Stimulated activated CD8-positive, alpha-beta memory T cell treated with anti-CD3 and anti-CD28 coated beads, Interleukin-7, amount 100 ng/mL, for 48 hours (primary cell): ENCODE data around the gene ATP11A.

ENCODE experiments used
- DNase-seq, 2 donors: peaks; one replicate each; pipeline ENCODE4 v3.0.0-alpha.2; 2020; ENCODE audit warnings: low read depth in 1 of 2; ENCODE audit errors: extremely low read depth in 1 of 2

ATP11A gene

GRCh38 chr13:112771877-112772538 is 82.2 kb downstream of the ATP11A start:
- DNase-seq = no peak

- DNase-seq = no peak
Measured at GRCh38 chr13:112772539-112772909, 82.7 kb downstream of the ATP11A start.

DNA sequence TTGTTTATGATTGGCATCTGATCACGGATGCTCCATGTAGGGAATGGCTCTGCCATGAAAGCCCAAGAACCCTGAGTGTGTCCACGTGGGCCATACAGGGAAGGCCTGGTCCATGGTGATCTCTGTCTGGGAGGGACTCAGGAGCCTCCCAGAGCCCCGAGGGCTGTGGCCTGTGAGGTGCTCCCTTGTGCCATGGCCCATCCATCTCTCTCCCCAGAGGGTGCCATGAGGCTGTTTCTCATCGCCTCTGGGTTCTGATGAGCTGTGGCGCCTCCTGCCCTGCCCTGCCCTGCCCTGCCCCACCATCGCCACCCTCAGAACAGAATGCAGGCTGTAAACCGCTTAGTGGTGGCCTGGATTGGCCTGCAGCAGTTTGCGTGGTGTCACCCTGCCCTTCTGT is 83.1 kb downstream of the ATP11A start:
- DNase-seq = no peak

DNA sequence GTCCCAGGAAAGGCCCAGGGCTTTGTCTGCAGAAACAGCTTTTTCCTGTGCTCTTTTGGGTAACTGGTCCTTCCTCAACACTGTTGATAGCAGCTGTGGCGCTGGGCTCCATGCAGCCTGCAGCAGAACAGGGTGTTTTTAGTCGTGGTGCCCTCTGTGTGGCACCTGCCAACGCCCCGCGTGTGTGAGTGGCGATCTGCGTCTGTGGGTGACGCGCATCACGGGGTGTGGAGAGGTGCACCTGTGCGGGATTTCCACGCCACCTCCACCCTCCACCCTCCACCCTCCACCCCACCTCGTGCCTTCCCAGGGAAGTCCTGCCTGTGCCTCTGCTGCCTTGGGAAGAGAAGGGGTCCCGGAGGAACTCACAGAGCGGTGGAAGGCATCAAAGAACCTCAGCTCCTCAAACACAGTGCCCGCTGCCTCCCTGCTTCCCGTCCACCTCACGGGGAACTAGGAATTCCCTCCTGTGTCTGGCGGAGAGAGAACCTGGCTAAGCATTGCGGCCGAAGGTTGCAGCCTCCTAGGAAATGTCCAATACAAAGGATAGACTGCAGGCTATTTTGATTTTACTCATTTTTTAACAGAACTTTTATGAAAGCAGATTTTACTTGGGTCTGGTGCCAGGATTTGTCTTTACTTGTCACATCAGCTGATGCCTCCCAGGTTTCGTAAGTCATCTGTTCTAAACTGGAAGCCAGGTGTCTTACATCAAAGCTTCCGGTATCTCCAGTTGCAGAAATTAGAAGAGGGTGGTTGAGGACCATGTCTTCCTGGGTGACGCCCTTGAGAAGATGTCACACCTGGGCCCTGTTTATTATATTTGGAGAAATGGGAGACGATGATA is 84.0 kb downstream of the ATP11A start:
- no peak for DNase-seq

GRCh38 chr13:112774448-112774792 is 84.6 kb downstream of the ATP11A start:
- no peak for DNase-seq

DNA sequence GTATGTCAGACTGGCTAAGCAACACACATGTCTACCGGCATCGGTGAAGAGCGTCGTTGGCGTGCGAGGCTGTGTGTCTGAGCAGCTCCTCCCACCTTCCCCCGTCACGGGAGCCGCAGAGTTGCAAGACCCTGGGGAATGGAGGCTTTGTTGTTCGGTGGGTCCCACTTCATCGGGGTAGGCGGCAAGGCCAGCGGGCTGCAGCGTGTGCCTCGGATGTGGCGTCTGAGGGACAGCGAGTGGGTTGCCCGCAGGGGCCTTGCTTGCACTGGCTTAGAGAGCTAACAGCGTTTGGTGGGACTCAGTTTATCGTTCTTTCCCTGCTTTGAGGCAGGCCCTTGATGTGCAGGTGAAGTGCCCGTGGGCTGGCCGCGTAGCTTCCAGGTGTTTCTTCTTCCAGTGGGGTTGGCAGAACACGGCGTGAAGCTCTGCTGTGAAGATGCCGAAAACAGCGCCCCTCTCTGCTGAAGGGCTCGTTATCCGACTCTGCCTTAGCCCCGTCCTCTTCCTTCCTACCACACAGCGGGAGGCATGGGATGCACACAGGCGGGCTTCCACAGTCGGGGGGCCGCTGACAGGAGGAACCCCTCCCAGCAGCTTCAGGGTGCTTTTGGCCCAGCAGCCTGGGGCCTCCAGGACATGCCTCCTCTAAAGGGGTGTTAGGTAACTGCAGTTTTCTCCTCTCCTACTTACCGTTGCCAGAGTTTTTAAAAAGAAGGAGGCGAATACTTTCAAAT is 85.2 kb downstream of the ATP11A start:
- DNase-seq = no peak

GRCh38 chr13:112775791-112776279 is 86.0 kb downstream of the ATP11A start:
- DNase-seq = no peak

DNA sequence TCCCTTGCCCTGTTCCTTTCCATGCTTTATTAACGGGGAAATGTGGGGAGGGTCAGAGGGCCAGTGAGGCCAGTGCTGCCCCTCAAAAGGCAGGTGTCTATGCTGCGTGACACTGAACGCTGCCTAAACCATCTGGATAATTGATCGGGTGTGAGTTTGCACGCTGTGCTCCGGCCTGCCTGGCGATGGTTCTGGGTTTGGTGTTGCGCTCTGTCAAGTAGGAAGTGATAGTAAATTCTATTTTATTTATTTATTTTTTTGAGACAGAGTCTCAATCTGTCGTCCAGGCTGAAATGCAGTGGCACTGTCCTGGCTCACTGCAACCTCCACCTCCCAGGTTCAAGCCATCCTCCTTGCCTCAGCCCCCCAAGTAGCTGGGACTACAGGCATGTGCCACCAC is 86.5 kb downstream of the ATP11A start:
- no peak for DNase-seq

GRCh38 chr13:112776971-112777370 is 87.1 kb downstream of the ATP11A start:
- DNase-seq = no peak

GRCh38 chr13:112777637-112778406 is 88.0 kb downstream of the ATP11A start:
- DNase-seq = no peak

DNA sequence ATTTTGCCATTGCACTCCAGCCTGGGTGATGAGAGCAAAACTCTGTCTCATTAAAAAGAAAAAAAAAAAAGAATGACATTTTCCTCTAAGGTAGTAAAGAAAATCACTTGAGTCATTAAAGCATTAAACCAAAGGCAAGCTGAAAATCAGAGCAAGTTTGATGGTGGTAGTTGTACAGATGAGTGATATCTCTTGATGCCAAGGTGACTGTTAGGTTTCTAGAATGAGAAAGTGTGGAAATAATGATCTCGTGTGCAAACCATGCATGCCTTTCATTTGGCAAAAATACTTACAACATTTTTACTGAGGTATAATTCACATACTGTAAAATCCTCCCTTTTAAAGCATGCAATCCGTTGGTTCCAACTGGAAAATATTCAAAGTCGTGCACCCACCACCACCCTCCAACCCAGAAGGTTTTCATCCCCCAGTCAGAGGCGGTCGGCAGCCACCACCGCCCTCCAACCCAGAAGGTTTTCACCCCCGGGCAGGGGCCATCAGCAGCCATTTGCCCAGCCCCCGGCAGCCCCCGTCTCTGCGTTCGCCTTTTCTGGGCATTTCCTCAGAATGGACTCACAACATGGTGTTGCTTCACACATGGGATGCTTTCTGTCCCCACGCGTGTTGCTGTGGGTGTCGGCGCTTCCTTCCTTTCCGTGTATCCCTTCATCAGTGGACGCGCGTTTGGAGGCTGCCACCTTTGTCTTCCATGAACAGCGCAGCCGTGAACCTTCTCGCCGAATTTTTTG is 90.2 kb downstream of the ATP11A start:
- DNase-seq = no peak

DNA sequence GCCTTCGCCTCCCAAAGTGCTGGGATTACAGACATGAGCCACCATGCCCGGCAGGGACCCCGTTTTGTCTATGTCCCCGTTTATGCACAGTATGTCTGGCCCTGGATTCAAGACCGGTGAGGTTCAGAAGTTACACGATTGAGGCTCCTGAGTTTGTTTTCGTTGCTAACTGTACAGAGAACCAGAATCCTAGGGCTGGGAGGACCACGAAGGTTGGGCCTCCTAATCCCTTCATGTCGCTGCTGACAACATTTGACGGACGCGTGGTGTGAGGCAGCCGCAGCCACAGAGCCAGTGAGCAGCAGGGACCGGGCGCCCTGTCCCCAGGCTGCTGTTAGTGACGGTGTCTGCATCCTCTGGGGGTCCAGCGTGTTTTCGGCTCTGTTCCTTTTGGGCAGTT is 91.4 kb downstream of the ATP11A start:
- no peak for DNase-seq

- no peak for DNase-seq
Measured at GRCh38 chr13:112781881-112782361, 92.1 kb downstream of the ATP11A start.

DNA sequence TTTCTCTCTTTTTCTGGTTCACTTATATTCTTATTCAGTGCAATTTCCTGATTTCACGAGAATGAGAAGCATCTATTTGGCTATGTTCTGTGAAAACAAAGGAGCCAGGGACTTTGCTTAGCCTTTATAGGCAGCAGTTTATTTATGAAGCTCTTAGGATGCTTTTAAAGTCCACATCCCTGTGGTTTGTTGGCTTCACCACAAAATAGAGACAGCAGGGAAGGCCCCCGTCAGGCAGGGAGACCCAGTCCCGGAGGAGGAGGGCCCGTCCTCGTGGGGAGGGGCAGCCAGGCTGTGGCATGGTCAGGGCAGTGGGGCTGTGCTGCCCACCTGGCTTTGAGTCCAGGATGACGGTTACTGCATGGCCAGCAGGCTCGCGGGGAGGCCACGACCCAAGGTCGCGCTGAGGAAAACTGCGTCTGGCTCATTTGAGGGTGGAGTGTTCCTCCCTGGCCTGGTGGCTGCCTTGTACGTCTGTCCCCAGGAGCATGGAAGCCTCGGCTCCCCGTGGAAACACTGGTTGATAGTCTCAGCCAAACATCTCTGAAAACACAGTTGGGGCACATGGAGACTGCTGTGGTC is 92.7 kb downstream of the ATP11A start:
- no peak for DNase-seq

- no peak for DNase-seq
Measured at GRCh38 chr13:112783135-112783977, 93.5 kb downstream of the ATP11A start.

GRCh38 chr13:112783978-112784371 is 94.1 kb downstream of the ATP11A start:
- no peak for DNase-seq

DNA sequence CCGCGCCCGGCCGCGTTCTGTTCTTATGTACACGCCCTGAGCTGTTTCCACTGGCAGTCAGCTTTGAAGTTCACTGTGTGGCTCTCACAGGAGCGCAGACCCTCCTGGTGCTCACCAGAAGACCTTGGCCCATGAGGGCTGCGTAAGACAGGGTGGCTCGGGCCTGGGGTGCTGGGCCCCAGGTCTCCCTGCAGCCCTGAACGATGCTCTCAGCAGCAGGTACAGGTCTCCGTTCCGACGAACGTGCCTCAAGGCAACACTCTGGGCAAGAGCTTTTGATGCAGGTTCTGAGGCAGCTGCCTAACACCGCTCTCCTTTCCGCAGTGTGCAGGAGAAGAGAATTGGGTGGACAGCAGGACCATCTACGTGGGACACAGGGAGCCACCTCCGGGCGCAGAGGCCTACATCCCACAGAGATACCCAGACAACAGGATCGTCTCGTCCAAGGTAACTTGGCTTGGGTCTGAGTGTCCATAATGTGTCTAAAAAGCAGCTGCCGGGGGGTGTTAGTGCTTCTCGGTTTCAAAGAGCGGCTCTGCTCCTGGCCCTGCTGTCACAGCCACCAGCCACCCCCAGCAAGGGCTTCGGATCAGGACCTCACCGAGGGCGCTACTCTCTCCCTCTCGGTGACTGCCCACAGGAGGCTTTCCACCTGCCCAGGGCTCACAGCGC is 95.1 kb downstream of the ATP11A start:
- DNase-seq = no peak

GRCh38 chr13:112785483-112785856 is 95.6 kb downstream of the ATP11A start:
- DNase-seq = no peak
